NCI-H460 (cell line): Measurements from ENCODE around the gene WDR72. TPM values are rescaled to one million over a fixed set of nuclear protein-coding genes. Genes with fewer than 3 reads are reported as not detected.
A peak's percentile ranks its signal among the peaks of the same experiment; 100 is the strongest.
"Not testable (repeated sequence)": the region's sequence is repeated elsewhere in the genome, so short reads cannot be mapped to it uniquely, and the experiment has no call there.

Source experiments
- DNase-seq: peaks from one replicate; pipeline ENCODE4 v3.0.0-alpha.2; 2016; ENCODE audit warnings: low read depth; ENCODE audit errors: extremely low read depth
- polyA plus RNA-seq: library from polyadenylated mRNA; depleted of rRNA; stranded (reverse); fragments of >200 nt; gene quantifications from 2 replicates; pipeline ENCODE4 v1.2.3, GENCODE V29; 2014; cell fraction: nucleus; rRNA removed
- total RNA-seq: library from RNA; depleted of rRNA; stranded (reverse); fragments of >200 nt; shearing (Covaris generic); gene quantifications from 2 replicates; pipeline ENCODE4 v1.2.3, GENCODE V29; 2014; rRNA removed

Gene WDR72
- total RNA-seq, result 40.3 and 40.4 TPM in 2 replicates
- 19.1 and 25.4 TPM in 2 replicates for polyA plus RNA-seq

DNA sequence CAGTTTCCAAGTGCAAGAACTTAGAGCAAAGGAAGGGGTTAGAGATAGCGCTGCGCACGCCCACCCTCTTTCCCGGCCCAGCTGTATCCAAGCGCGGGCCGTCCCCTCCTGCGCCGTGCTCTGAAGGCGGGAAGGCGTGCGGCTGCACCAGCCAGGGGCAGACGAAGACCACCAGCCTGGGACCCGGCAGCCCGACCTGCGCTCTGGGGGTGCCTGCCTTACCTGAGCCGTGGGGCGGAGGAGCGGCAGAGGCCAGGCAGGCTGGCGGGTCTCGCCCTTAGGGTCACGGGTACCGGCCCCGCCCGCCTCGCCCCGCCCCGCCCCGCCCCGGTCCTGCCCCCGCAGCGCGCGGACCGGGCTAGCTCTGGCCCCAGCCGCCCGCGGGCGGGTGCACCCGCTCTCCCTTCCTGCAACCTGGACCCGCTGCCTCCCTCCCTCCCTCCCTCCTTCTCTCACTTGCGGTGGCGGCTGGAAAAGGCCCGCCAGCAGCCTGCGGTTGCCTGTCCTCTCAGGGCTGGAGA, at the start of gene WDR72:
WDR72 (minus strand) TSS at position 253 of the 521 bp plus-strand sequence. CDS start 26,514 bp downstream, outside the sequence.
- DNase-seq, result no peak

DNA sequence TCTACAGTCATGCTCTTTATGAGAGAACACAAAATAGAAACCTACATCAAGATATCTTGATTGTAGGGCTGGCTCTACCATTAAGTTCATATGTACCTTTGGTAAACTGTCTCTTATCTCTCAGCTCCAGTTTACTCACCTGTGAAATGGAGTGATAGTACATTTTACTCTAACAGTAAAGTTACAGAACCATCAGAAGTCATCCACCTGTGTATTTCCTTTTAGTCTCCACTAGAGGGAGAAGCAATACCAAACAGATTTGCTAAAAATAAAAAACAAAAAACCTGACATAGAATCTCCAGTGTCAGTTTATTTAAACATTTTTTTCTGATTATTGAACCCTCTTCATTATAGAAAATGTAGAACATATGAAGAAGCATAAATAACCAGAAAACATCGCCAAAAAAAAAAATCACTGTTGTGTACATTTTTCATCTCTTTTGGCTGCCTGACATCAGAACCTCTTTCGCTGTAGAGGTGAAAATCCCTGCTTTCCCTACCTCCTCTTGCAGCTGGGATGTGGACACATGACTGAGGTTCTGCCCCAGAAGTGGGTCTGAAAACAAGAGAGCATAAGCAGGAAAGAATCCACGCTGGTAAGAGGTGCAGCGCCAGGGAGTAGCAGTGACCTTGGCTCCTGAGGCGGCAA, 48.7 kb upstream of the WDR72 start:
- DNase-seq, result peak; percentile 6

DNA sequence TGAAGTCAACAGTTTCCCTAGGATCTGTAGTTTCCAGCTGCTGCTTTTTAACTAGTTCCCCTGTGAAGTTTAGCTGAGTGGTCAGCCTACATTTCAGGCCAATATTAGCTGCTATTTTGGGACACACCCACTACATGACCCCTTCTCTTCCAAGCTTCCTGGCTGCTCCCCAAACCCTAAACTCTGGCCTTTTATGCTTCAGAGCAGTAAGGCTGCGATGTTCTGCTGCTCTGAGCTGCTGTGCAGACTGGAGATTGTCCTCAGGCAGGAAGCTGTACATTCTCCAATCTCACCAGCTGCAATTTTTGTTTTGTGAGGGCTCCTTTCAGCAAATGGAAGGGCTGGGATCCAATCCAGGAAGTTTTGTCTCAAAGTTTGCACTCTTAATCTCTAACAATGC, 48.0 kb upstream of the WDR72 start:
- DNase-seq, result no peak

DNA sequence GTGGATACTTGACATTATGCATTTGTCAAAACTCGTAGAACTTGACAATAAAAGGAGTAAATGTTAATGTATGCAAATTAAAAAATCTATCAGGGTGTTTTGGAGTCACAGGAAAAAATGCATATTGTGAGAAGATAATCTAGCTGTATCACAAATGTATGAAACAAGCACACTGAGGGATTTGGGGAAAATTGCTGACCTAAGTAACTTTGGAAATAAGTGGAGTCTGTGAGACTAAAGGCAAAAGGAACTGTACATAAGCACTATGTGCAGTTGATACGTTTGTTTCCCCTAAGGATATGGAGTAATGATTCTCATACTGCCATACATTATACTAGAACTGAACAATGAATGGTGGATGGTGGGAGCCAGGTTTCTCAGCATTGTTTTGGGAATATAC, 43.2 kb upstream of the WDR72 start:
- DNase-seq, result no peak

DNA sequence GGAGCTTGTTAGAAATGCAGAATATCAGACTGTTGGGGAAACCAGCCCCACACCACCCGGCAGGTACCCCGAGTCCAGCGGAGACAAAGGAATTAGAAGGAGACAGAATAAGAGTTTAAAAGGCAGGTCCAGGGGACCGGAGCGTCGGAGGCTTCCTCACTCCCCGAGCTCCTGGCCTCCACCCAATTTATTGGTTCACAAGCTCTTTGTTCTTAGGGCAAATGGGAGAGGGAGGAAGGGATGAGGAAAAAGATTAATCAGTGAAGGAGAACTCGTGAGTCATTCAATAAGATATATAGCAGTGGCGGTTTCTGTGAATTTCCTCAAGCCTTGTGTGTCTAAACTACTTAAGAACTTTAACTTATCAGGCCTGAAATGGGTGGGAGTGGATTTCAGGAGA, 32.1 kb upstream of the WDR72 start:
- no peak for DNase-seq

DNA sequence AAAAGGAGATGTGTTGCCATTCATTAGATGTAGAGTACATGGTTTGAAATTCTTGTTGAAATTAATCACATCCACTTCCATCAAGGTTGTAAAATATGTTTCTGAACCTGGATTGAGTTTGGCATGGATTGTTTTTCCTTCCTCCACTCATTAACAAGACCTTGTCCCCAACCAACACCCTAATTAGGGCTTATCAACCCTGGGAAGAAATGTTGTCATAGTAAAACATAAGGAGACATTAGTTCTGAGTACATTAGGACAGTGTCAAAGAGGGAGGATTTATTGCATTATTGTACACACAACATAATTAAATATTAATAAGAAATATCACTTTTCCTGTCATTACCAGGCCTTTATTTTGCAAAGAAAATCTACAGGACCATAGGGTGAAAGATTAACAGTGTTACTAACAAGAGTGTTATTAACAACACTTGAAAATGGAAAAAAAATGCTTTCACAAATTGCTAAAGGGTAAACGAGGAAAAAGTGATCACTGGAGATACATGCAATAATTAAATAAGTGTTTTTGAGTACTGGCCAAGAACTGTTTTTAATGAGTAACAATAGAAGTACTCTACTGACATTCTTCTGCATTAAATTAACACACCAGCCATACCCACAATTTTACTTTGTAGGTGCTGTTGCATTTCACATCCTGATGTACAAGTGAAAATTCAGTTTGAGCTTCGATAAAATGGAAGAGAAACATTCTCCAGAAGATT, 30.4 kb upstream of the WDR72 start:
- no peak for DNase-seq

DNA sequence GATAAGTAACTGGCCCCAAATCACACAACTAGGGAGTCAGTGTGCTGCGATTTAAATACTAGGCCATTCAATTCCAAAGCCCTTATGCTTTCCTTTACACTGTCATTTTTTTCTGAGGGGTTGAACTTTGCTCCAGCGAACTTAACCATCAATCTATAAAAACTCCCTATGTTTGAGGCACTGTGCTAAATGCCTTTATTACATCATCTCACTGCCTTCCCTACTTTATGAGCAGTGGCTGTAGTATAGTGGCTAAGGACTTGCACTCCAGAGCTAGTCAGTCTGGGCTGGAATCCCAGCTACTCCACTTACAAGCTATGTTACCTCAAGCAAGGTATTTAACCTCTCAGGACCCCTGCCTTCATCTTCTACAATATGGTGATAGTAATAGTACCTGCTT, 26.9 kb upstream of the WDR72 start:
- no peak for DNase-seq

DNA sequence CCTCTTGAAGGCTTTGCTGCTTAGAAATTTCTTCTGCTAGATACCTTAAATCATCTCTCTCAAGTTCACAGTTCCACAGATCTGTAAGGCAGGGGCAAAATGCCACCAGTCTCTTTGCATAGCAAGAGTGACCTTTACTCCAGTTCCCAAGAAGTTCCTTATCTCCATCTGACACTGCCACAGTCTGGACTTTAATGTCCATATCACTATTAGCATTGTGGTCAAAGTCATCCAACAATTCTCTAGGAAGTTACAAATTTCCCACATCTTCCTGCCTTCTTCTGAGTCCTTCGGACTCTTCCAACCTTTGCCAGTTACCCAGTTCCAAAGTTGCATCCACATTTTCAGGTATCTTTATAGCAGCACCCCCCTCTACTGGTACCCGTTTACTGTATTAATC, 25.8 kb upstream of the WDR72 start:
- not testable (repeated sequence) for DNase-seq

DNA sequence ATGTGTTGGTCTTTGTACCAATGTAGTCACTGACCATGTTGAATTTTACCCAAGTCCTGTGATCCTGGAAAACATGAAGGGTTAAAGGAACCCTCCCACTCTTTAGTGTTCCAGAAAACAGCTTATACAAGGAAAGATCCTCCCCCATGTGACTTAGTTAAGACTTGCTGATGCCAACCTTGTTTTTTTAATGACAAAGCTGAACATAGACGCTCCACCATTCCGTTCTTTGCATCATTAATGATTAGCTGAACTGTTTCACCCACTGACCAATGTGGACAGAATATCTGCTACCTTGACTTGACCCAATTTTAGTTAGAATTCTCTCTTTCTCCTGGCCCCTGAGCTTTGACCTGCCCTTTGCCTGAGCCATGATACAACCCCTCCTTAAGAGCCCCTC, 3.5 kb upstream of the WDR72 start:
- no peak for DNase-seq

DNA sequence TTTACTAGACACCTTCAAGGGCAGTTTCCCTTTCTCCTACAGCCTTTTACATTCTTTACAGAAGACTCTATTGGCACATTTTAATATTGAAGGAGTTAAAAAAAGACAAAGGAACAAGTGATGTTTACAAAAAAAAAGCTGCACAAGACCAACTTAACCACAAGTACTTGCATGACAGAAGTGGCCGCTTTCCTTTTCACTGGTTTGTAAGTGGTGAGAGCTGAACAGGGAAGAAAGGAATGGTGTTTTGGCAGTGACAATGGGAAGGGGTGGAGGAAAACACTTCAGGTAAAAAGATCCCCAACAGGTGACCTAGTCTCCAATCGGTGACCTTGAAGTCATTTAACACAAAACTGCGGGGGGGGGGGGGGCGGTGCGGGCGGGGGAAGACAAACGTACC, 1.1 kb downstream of the WDR72 start:
- no peak for DNase-seq

DNA sequence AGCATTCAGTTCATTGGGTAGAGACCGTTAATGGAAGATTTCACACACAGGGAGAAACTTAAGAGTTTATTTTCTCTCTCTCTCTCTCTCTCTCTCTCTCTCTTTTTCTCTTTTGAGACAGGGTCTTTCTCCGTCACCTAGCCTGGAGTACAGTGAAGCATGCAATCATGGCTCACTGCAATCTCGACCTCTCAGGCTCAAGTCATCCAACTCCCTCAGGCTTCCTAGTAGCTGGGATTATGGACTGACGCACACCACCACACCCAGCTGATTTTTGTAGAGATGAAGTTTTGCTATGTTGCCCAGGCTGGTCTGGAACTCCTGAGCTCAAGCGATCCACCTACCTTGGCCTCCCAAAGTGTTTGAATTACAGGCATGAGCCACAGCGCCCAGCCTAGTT, 1.6 kb downstream of the WDR72 start:
- no peak for DNase-seq

DNA sequence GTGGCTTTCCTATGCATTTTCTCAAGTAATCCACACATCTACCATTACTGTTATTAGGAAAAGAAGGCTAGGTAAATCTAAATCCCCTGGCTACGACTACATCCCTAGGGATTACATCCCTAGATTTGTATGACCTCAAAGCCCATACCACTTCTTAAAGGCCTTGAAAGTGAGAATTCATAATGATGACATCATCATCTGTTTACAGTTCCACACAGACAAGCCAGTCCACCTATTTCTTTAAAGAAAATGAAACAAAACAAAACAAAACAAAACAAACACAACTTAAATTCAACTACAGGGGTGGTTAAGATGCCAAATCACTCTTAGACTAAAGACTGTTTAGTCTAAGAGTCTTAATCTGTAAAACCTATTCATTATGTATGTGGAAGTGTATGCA, 5.7 kb downstream of the WDR72 start:
- no peak for DNase-seq

DNA sequence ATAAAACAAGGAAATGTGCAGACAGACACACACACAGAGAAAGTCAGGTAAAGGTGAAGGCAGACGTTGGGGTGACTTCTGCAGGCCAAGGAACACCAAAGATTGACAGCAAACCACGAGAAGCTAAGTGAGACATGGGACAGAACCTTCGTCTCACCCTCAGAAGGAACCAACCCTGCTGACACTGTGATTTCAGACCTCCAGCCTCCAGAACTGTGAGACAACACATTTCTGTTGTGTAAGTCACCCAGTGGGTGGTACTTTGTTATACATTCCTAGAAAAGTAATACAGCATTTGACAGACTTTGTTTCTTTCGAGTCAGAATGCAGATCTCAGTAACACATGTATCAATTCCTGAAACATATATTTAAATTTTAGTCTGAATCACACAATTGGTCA, 7.1 kb downstream of the WDR72 start:
- no peak for DNase-seq

DNA sequence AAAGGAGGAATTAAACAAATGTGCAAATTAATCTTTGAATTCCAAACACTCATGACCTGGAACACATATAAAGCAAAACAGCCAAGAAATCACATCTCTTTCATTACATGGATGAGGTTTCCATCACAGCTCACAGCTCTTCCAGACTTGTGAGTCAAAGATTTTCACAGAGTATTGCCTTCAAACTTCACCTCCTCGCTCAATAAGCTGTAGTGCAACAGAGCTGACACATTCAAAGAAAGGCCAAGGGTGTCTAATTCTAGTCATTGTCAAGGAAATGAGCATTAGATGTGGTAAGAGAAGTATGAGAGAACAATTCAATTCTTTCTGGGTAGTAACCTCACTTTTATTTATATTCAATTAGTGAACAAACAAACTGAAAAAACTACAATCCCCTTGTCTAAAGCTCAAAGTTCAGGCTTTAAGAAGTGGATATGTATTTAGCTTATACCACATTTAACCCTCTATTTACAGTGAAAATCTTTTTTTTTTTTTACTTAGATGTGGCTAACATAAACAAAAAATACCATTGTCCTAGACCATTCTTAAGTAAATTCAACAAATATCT, 11.9 kb downstream of the WDR72 start:
- no peak for DNase-seq

DNA sequence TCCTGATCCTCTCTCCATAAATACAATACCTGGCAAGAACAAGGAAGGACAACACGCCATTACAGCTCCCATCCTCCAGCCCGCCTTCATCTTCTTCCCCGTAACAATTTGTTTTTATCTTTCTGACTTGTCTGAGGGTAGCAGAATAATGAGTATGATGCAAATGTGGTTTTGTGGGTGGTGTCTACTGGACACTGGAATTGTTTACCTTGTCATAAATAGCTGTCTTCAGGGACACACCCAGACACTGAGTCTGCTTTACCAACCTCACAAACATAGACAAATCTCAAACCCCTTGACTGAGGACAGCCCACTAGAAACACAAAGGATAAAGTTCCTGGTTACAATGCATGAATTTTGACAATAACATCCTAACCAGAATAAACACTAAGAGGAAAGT, 13.4 kb downstream of the WDR72 start:
- DNase-seq, result peak; percentile 6

DNA sequence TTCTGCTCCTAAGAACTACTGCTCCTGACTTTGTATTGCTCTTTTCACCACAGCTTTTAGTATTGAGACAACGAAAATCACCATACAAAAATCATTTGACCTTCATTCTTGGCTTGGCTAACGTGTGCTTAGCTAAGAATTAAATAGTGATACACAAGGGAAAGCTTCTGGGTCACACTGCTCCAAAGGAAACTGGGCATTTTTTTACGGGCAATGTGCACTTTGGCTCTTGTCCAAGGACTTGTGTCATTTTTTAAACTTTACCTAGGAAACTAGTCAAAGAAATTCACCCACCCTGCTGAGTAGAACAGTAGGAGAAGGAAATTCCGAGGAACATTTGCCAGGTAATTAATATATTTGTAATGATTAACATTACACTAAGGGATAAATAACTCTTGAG, 19.8 kb downstream of the WDR72 start:
- no peak for DNase-seq

DNA sequence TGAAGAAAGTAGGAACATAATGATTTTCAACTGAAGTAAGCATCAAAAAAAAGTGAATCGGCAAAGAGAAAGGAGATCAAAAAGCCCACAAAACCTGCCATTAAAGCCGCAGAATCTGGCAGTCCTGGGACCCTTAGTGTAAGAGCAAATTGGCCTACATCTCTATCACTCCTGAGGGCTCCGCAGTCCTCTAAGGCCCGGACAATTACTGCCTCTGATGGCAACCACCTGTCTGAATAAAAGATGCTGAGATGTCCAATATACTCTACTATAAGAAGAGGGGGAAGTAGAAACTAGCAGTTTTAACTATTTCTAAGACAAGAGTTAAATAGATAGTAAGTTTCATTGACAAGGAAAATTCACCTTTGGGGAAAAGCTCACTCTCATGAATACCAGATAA, 20.3 kb downstream of the WDR72 start:
- DNase-seq, result no peak

DNA sequence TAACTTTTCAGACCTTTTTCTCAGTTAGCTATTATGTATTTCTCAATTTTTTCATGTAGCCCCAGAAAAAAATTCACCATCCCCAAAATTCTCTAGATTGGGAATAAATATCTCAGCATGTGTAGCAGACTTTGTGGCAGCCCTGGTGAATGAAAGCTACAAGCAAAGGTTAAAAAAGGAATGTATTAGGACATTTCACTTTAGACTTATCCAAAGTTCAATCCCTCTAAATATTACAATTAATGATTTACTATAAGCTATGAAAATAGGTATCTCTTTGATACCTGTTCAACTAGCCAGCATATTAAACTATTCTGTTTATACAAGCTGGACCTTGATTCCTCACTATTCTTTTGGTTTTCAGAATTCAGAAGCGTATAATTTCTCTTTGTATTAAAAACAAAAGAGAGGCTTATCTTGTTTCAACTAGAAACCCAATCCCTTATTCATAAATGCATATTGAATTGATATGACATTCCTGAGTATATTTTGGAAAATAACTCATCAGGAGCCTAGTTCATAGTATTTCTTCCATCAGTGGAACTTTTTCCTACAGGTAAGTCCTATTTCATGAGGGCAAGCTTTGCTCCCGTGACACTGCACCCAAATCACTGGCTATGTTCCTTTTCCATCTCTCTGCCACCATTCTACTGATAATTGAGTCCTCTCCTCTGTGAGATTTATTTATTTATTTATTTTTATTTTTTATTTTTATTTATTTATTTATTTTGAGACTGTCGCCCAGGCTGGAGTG, 38.0 kb downstream of the WDR72 start:
- DNase-seq, result no peak

DNA sequence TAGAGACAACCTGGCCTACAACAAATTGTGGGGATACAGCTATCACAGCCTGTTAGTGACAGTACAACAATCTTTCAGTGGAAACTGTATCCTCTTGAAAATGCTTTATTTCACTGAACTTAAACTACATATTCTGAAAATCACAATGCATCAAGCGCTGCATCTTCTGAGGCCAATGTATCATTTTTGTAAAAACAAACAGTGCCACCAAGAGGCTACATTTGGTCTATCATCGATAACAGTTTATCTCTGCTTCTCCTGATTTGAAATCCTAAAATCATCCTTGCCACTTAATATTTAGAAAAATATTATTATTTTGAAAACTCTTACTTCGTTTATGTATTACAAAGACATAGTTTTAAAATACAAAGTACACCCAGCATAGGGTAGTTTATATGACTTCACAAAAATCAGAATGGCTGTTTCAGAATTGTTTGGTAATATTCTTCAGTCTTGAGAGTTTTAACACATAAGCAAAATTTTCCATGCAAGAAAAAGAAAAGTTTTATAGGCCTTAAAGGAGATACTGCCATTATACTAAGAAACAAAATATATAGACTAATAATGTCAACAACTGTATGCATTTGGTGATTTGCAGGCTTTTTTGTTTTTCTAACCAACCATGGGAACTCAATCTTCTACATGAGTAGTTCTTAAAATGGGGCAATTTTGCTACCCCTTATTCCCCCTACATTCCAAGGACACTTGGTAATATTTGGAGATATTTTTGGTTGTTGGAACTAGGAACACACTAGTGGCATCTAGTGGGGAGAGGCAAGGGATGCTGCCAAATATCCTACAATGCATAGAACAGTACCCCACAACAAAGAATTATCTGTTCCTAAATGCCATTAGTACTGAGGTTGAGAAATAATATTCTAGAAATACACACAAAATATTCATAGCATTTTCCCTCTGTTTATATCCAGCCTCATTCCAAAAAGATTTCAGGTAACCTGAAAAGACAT, 42.3 kb downstream of the WDR72 start:
- DNase-seq, result peak; percentile 50

DNA sequence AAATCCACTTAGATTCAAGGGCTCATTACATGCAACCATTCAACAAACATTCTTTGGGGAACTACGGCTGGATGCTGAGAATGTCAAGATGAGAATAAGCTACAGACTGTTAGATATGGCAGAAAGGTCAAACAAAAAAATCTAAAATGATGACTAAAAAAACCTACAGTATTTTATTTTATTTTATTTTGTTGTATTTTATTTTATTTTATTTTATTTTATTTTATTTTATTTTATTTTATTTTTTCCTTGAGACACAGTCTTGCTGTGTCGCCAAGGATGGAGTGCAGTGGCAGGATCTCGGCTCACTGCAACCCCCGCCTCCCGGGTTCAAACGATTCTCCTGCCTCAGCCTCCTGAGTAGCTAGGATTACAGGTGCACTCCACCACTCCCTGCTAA, 46.2 kb downstream of the WDR72 start:
- DNase-seq, result no peak
